GM12864 (cell line): ENCODE data around the gene ITGA2.

Experiments
- DNase-seq: peaks from one replicate; pipeline ENCODE4 v3.0.0-alpha.2; 2011; ENCODE audit warnings: low read depth
- H3K4me3 ChIP-seq: 2 replicates; pipeline ENCODE4 v1.5.1; 2011; ENCODE audit warnings: mild to moderate bottlenecking, low read depth, low read length, control low read depth
- TF ChIP-seq, protein P1 (sequence below): IDR thresholded peaks from 2 replicates; pipeline ENCODE4 v1.5.1; 2011; ENCODE audit warnings: low read depth, mild to moderate bottlenecking, moderate library complexity, low read length, control low read depth, inconsistent platforms; ENCODE audit errors: missing control alignments

The ITGA2 gene

DNA sequence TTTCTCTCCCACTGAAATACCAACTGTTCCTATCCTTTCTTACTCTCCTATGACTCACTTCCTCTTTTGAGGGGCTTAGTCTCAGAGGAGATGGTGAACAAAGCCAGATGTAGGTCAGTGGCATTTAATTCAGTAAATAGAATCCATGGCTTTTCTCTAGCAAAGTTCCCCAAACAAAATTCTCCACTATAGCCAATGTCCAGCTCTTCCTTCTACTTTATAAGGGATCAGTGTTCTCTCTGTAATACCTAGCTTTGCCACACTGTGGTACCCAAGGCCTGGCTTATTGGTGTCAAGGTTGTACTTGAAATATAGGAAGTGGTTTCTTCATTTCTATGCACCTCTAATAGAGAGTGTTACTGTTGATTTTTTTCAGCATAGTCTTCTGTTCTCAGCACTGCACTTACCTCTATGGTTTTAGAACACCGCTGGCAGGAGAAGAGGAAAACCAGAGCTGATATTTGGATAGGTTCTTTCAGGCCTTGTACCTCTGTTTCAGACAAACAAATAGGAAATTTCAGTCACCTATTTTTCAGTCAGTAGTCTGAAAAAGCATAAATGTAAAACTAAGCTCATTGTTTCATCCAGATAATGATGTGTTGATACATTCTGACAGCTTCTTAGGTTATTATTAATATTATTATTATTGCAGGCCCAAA lies 40.6 kb upstream of the ITGA2 start:
- TF ChIP-seq, protein P1, sequence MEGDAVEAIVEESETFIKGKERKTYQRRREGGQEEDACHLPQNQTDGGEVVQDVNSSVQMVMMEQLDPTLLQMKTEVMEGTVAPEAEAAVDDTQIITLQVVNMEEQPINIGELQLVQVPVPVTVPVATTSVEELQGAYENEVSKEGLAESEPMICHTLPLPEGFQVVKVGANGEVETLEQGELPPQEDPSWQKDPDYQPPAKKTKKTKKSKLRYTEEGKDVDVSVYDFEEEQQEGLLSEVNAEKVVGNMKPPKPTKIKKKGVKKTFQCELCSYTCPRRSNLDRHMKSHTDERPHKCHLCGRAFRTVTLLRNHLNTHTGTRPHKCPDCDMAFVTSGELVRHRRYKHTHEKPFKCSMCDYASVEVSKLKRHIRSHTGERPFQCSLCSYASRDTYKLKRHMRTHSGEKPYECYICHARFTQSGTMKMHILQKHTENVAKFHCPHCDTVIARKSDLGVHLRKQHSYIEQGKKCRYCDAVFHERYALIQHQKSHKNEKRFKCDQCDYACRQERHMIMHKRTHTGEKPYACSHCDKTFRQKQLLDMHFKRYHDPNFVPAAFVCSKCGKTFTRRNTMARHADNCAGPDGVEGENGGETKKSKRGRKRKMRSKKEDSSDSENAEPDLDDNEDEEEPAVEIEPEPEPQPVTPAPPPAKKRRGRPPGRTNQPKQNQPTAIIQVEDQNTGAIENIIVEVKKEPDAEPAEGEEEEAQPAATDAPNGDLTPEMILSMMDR, result peak; percentile 78
- DNase-seq, result peak; percentile 37
- no peak overlapping the region for H3K4me3 ChIP-seq

DNA sequence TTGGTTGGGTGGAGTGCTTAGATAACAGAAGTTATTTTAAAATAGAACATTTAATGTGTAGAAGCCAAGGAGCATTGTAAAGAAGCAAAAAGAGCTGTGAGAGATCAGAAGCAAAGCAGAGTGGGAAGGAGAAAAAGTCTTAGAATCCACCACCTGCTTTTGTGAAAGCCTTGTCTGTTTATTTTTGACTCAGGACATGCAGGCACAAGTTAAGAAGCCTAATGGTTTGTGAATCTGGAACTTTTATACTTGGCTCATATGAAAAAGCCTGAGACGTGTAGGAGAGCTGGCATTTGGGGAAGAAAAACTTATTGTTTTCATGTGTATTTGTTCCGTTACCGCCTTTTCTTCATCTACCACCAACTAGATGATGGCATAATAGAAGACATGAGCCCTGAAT lies 38.5 kb upstream of the ITGA2 start:
- TF ChIP-seq, protein P1, result no peak
- no peak for DNase-seq
- H3K4me3 ChIP-seq, result no peak overlapping the region

DNA sequence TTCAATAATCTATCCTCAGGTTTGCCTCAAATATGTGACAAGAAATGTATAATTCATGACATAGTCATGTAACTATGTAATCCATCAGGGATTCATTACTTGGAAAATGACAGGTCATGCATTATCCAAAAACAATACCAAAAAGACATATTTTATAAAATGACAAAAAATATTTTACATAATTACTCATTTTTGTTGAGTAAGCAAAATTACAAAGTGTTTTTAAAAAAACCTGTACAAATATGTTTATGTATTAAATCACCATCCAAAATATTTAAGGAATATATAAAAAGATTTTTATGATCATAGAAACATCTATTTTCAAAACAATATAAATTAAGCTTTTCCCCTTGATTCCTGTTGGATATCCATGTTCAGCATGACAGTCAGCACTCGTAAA lies 36.7 kb upstream of the ITGA2 start:
- TF ChIP-seq, protein P1, result no peak
- no peak for DNase-seq
- no peak overlapping the region for H3K4me3 ChIP-seq

DNA sequence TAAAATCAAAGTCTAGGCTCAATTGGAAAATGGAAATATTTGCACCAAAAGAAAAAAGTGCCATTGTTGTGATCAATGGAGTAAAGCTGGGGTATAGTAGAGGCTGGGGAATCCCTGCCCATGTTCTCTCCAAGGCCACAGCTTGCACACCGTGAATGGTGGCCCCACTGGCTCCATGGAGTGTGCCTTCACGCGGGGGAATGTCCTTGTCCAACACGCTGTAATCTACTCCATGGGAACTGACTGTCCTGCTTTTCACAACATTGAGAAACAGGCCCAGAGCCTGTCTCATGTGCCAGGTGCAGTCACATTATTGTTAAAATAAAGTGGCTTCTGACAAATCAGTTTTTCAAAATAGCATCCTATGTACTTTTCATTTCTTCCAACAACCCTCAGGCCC lies 33.1 kb upstream of the ITGA2 start:
- TF ChIP-seq, protein P1, result no peak
- no peak overlapping the region for H3K4me3 ChIP-seq
- no peak for DNase-seq

DNA sequence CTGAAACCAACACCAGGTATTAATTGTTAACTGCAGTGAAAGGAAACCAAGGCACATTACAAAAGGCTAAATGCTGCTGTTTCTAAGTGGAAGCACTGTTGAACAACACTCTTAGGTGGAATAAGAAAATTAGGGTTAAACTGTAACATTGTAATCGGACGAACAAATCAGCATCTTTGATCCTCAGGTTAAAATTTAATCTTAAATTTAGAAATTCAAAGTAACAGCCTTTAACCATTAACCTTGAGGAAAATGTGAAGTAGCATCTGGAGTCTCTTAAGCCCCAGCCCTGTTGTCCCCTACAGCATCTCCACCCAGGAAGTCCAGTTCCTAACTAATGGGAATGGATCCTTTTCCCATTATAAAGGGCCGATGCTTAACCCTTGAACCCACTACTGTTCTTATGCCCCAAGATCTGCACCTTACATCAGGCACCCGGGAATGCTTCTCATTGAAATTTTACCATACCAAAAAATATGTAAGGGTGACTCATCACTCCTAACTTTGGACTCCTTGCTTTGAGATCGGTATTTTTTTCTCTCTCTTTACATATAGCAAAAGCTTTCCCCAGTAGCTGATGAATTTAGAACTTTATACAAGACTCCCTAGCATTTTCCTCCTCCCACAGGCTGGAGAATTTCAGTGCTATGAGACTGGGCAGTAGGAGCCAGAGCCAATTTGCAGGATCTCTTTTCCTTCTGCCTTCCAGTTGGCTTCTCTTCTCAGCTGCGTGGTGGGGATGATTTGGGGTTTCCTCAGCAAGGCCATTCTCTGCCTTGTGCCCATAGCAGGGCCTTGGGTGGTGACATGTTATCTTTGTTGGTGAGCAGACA lies 32.0 kb upstream of the ITGA2 start:
- TF ChIP-seq, protein P1, result no peak
- no peak overlapping the region for H3K4me3 ChIP-seq
- DNase-seq, result no peak

DNA sequence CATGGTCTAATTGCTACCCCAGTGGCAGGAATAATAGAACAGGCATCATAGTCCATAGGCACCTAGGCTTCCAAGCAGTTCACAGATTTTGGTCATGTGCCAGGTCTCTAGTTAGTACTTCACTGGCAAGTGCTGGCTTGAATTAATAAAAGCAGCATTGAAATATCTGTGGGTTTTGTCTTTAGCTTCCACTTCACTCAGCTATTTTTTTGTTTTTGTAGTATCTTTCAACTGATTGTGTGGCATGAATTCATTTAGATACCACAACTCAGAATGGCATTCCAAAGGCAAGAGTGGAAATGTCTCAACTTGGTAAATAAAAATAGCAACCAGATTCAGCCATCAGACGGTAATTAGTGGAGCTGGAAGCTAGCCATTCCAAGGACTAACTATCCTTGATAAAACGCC lies 27.9 kb upstream of the ITGA2 start:
- no peak for DNase-seq
- H3K4me3 ChIP-seq, result no peak overlapping the region
- TF ChIP-seq, protein P1, result no peak
